CD8-positive, alpha-beta memory T cell (primary cell): ENCODE data around the gene TMEM98. TPM values are rescaled to one million over a fixed set of nuclear protein-coding genes. Genes with fewer than 3 reads are reported as not detected.
A peak's percentile ranks its signal among the peaks of the same experiment; 100 is the strongest.
"Not testable (repeated sequence)": the region's sequence is repeated elsewhere in the genome, so short reads cannot be mapped to it uniquely, and the experiment has no call there.

ENCODE experiments used
- CTCF ChIA-PET: fragments of 350-600 bp; sonication (Branson Sonifier 250); formaldehyde crosslinking; loops from one replicate; lab custom pipeline; 2021; ENCODE audit warnings: antibody characterized with exemption; lab: Charles Lee
- POLR2A ChIA-PET: fragments of 350-600 bp; sonication (Branson Sonifier 250); formaldehyde crosslinking; loops from one replicate; lab custom pipeline; 2021; ENCODE audit warnings: antibody characterized with exemption; lab: Charles Lee
- DNase-seq, 5 donors: peaks; one replicate each; pipeline versions ENCODE4 v3.0.0 to v3.0.0-alpha.2; 2020 to 2022; ENCODE audit warnings: mixed read lengths in 1 of 5
- H3K27ac ChIP-seq: one replicate; pipeline ENCODE4 v1.7.0; 2013; ENCODE audit warnings: low read depth, mild to moderate bottlenecking, low read length, moderate library complexity
- H3K27me3 ChIP-seq: 2 replicates; pipeline ENCODE4 v1.7.0; 2013; ENCODE audit warnings: low read length, mild to moderate bottlenecking; ENCODE audit not compliant: insufficient read depth, poor library complexity, severe bottlenecking
- H3K36me3 ChIP-seq: 2 replicates; pipeline ENCODE4 v1.7.0; 2013; ENCODE audit warnings: mild to moderate bottlenecking, low read length, moderate library complexity; ENCODE audit not compliant: insufficient read depth
- H3K4me1 ChIP-seq: 2 replicates; pipeline ENCODE4 v1.7.0; 2013; ENCODE audit warnings: mild to moderate bottlenecking, low read length, moderate library complexity; ENCODE audit not compliant: insufficient read depth
- H3K4me3 ChIP-seq: 2 replicates; pipeline ENCODE4 v1.7.0; 2013; ENCODE audit warnings: mild to moderate bottlenecking, low read length
- H3K9me3 ChIP-seq: 2 replicates; pipeline ENCODE4 v1.7.0; 2013; ENCODE audit warnings: mild to moderate bottlenecking, low read length
- H3K27ac Mint-ChIP-seq, 8 donors: one replicate each; pipeline ENCODE4 v1.8.0; 2020 to 2021; ENCODE audit warnings: mixed read lengths in 8 of 8, mild to moderate bottlenecking in 6 of 8, inconsistent platforms in 3 of 8, moderate library complexity in 3 of 8
- H3K27me3 Mint-ChIP-seq, 2 donors: one replicate each; pipeline ENCODE4 v1.8.0; 2020 to 2021; ENCODE audit warnings: mixed read lengths in 2 of 2, mild to moderate bottlenecking in 1 of 2, moderate library complexity in 1 of 2
- H3K36me3 Mint-ChIP-seq, 3 donors: one replicate each; pipeline ENCODE4 v1.8.0; 2020 to 2021; ENCODE audit warnings: mixed read lengths in 3 of 3, inconsistent platforms in 1 of 3, mild to moderate bottlenecking in 1 of 3
- H3K4me1 Mint-ChIP-seq, 3 donors: one replicate each; pipeline ENCODE4 v1.8.0; 2020 to 2021; ENCODE audit warnings: mixed read lengths in 3 of 3, inconsistent platforms in 1 of 3, mild to moderate bottlenecking in 1 of 3
- H3K4me3 Mint-ChIP-seq, 7 donors: one replicate each; pipeline ENCODE4 v1.8.0; 2020 to 2021; ENCODE audit warnings: mixed read lengths in 7 of 7, mild to moderate bottlenecking in 6 of 7, moderate library complexity in 4 of 7, inconsistent platforms in 2 of 7
- H3K9me3 Mint-ChIP-seq, 5 donors: one replicate each; pipeline ENCODE4 v1.8.0; 2020 to 2022; ENCODE audit warnings: mixed read lengths in 5 of 5, mild to moderate bottlenecking in 3 of 5, moderate library complexity in 2 of 5, inconsistent platforms in 1 of 5
- polyA plus RNA-seq: library from polyadenylated mRNA; unstranded; fragments of 300-500 nt; fragmentation: Illumina TruSeq; gene quantifications from one replicate; pipeline ENCODE4 v1.2.3, GENCODE V29; 2021
- total RNA-seq, 2 experiments: library from RNA; stranded (reverse); gene quantifications; one replicate each; pipeline ENCODE4 v1.2.3, GENCODE V29; 2021

Gene TMEM98
- total and polyA plus RNA-seq, 3 experiments from 2014 or later, result 0.22 to 0.26 TPM; not detected in 1

GRCh38 chr17:32976131-32976530 lies 48.2 kb downstream of the TMEM98 start:
- Mint-ChIP-seq H3K4me3 (no peak overlapping the region), H3K4me1 (peaks cover 0 to 3% (median 1%) of the 10 kb centered on the region in 3 donors), H3K27ac (no peak overlapping the region), H3K9me3 (no peaks in the 10 kb centered on the region), H3K27me3 (peaks cover 0 to 10% of the 10 kb centered on the region in 2 donors), H3K36me3 (no peaks in the 10 kb centered on the region)
- Histone ChIP-seq H3K36me3 (no peaks in the 10 kb centered on the region), H3K9me3 (no peaks in the 10 kb centered on the region), H3K4me3 (no peak overlapping the region), H3K4me1 (no peaks in the 10 kb centered on the region), H3K27ac (no peak overlapping the region), H3K27me3 (no peaks in the 10 kb centered on the region)
- ChIA-PET CTCF (no interaction called here), POLR2A (no interaction called here)
- no peak for DNase-seq

- Histone ChIP-seq H3K27me3 (no peaks in the 10 kb centered on the region), H3K36me3 (no peaks in the 10 kb centered on the region), H3K9me3 (no peaks in the 10 kb centered on the region), H3K4me1 (no peaks in the 10 kb centered on the region), H3K27ac (no peak overlapping the region), H3K4me3 (no peak overlapping the region)
- no peak overlapping the region for H3K4me3 Mint-ChIP-seq
- no peak for DNase-seq
- no peak overlapping the region for H3K27ac Mint-ChIP-seq
- peaks cover 0 to under 1% (median 0%) of the 10 kb centered on the region in 5 donors for H3K9me3 Mint-ChIP-seq
- H3K36me3 Mint-ChIP-seq, result no peaks in the 10 kb centered on the region
- peaks cover 0 to 13% of the 10 kb centered on the region in 2 donors for H3K27me3 Mint-ChIP-seq
- H3K4me1 Mint-ChIP-seq, result no peaks in the 10 kb centered on the region
- POLR2A ChIA-PET, result no interaction called here
- CTCF ChIA-PET, result no interaction called here
These were observed 48.7 kb downstream of the TMEM98 start for GRCh38 chr17:32976605-32977004.

DNA sequence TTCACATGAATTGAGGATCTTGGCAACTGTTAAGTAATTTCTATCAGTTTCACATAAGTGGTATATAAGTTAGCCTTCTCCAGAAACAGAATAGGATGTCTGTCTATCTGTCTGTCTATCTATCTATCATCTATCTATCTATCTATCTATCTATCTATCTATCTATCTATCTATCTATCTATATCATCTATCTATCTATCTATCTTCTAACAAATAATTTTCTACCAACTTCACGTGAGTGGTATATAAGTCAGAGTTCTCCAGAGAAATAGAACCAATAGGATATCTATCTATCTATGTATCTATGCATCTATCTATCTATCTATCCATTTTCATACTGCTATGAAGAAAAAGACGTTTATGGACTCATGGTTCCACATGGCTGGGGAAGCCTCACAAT lies 52.3 kb downstream of the TMEM98 start:
- Histone ChIP-seq H3K27me3 (no peaks in the 10 kb centered on the region), H3K27ac (no peak overlapping the region), H3K9me3 (no peaks in the 10 kb centered on the region), H3K4me1 (no peaks in the 10 kb centered on the region), H3K4me3 (no peak overlapping the region), H3K36me3 (no peaks in the 10 kb centered on the region)
- no peak for DNase-seq
- Mint-ChIP-seq H3K9me3 (peaks cover 0 to 11% (median 7%) of the 10 kb centered on the region in 5 donors), H3K27me3 (peaks cover 6 to 40% of the 10 kb centered on the region in 2 donors), H3K4me1 (no peaks in the 10 kb centered on the region), H3K36me3 (peaks cover 0 to 6% (median 2%) of the 10 kb centered on the region in 3 donors), H3K27ac (no peak overlapping the region), H3K4me3 (no peak overlapping the region)
- CTCF ChIA-PET, result no interaction called here
- POLR2A ChIA-PET, result no interaction called here

DNA sequence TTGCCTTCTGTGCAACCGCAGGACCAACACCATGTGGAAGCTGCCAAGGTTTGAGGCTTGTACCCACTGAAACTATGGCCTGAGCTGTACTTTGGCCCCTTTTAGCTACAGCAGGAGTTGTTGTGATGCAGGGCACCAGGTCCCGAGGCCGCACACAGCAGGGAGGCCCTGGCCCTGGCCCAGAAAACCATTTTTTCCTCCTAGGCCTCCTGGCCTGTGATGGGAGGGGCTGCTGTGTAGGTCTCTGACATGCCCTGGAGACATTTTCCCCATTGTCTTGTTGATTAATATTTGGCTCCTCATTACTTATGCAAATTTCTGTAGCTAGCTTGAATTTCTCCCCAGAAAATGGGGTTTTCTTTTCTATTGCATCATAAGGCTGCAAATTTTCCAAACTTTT lies 53.7 kb downstream of the TMEM98 start:
- H3K27me3 ChIP-seq, CTCF ChIA-PET, H3K4me1 Mint-ChIP-seq, H3K36me3 Mint-ChIP-seq, H3K9me3 ChIP-seq, H3K27ac ChIP-seq, DNase-seq, H3K4me1 ChIP-seq, H3K4me3 ChIP-seq, H3K27ac Mint-ChIP-seq, H3K36me3 ChIP-seq, POLR2A ChIA-PET, H3K4me3 Mint-ChIP-seq: not testable (repeated sequence)
- Mint-ChIP-seq H3K27me3 (peaks cover 6 to 42% of the 10 kb centered on the region in 2 donors), H3K9me3 (peaks cover 0 to 11% (median 7%) of the 10 kb centered on the region in 5 donors)

DNA sequence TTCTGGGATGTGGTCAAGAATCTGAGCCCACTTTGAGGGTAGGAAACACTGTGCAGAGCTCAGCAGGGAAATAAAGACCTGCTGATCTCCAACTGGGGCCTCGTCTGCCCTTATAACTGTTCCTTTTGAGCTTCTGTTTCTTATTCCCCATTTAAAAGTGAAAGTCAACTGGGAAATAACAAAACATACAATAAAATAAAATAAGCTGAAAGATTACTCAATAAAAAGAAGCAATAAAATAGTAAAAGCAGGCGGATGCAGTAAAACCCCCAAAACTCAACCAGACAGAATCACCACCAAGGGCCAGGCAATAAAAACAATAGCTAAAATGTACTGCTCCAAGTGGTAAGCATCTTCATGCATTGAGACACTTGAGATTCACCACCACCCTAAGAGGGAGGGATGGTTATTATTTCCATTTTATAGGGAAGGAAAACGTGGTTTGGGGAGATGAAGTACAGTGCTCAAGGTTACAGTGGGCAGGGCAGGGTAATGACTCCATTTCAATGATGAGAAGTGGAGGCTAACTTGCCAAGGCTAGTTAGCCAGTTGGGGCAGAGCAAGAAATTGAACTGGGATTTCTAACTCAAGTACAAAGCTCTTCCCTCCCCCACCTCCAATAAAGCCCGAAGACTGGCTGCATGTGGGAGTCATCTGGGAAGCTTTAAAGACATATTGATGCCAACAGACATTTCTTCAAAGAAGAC lies 57.2 kb downstream of the TMEM98 start:
- Mint-ChIP-seq H3K9me3 (peaks cover 4 to 22% (median 19%) of the 10 kb centered on the region in 5 donors), H3K27me3 (peaks cover 10 to 40% of the 10 kb centered on the region in 2 donors), H3K4me1 (no peaks in the 10 kb centered on the region), H3K4me3 (no peak overlapping the region), H3K36me3 (peaks cover 0 to 11% (median 4%) of the 10 kb centered on the region in 3 donors), H3K27ac (no peak overlapping the region)
- H3K27ac ChIP-seq, result no peak overlapping the region
- H3K4me1 ChIP-seq, result no peaks in the 10 kb centered on the region
- ChIA-PET POLR2A (no interaction called here), CTCF (interaction anchor here (0.6 to 1.4 kb wide), 2 partner anchors 11 to 13 kb away, joined by 3 to 6 read pairs; no protein-coding TSS in a partner anchor)
- no peaks in the 10 kb centered on the region for H3K9me3 ChIP-seq
- H3K4me3 ChIP-seq, result no peak overlapping the region
- no peaks in the 10 kb centered on the region for H3K36me3 ChIP-seq
- H3K27me3 ChIP-seq, result no peaks in the 10 kb centered on the region
- DNase-seq, result no peak

- H3K4me1 ChIP-seq, H3K36me3 ChIP-seq, DNase-seq, H3K4me3 ChIP-seq, H3K9me3 ChIP-seq, POLR2A ChIA-PET, H3K27ac Mint-ChIP-seq, H3K27me3 ChIP-seq, H3K27ac ChIP-seq, H3K4me3 Mint-ChIP-seq, H3K36me3 Mint-ChIP-seq, H3K4me1 Mint-ChIP-seq: not testable (repeated sequence)
- CTCF ChIA-PET, result interaction anchor here (1.5 kb wide), 1 partner anchor 11 kb away, joined by 5 read pairs; no protein-coding TSS in a partner anchor
- peaks cover 7 to 27% of the 10 kb centered on the region in 2 donors for H3K27me3 Mint-ChIP-seq
- peaks cover 4 to 18% (median 11%) of the 10 kb centered on the region in 5 donors for H3K9me3 Mint-ChIP-seq
These were observed 59.5 kb downstream of the TMEM98 start for GRCh38 chr17:32987453-32987805.

DNA sequence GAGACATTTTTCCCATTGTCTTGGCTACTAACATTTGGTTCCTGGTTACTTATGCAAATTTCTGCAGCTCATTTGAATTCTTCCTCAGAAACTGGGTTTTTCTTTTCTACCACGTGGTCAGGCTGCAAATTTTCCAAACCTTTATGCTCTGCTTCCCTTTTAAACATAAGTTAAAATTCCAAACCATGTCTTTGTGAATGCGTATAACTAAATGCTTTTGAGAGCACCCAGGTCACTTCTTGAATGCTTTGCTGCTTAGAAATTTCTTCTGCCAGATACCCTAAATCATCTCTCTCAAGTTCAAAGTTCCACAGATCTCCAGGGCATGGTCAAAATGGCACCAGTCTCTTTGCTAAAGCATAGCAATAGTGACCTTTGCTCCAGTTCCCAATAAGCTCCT lies 59.9 kb downstream of the TMEM98 start:
- H3K4me1 Mint-ChIP-seq, DNase-seq, H3K4me3 Mint-ChIP-seq, H3K4me1 ChIP-seq, H3K36me3 ChIP-seq, H3K9me3 ChIP-seq, H3K4me3 ChIP-seq, POLR2A ChIA-PET, H3K36me3 Mint-ChIP-seq, H3K27me3 ChIP-seq, H3K27ac ChIP-seq: not testable (repeated sequence)
- Mint-ChIP-seq H3K9me3 (peaks cover 4 to 15% (median 11%) of the 10 kb centered on the region in 5 donors), H3K27ac (peak overlapping the region in 1 of 8 donors; percentile 30), H3K27me3 (peaks cover 7 to 23% of the 10 kb centered on the region in 2 donors)
- CTCF ChIA-PET, result interaction anchor here (1.5 kb wide), 1 partner anchor 11 kb away, joined by 5 read pairs; no protein-coding TSS in a partner anchor

DNA sequence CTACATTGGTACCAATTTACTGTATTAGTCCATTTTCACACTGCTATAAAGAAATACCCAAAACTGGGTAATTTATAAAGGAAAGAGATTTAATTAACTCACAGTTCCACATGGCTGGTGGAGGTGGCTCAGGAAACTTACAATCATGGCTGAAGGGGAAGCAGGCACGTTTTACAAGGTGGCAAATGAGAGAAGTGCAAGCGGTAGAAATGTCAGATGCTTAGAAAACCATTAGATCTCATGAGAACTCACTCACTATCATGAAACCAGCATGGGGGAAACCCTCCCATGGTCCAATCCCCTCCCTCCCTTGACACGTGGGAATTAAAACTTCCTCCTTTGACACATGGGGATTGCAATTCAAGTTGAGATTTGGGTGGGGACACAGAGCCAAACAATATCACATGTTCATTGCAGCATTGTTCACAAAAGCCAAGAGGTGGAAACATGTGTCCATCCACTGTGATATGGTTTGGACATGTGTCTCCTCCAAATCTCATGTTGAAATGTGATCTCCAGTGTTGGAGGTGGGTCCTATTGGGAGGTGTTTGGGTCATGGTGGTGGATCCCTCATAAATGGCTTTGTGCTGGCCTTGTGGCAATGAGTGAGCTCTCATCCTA lies 60.6 kb downstream of the TMEM98 start:
- Histone ChIP-seq H3K36me3 (no peaks in the 10 kb centered on the region), H3K4me1 (no peaks in the 10 kb centered on the region), H3K9me3 (no peaks in the 10 kb centered on the region), H3K4me3 (no peak overlapping the region), H3K27me3 (no peaks in the 10 kb centered on the region), H3K27ac (no peak overlapping the region)
- Mint-ChIP-seq H3K9me3 (peaks cover 4 to 15% (median 11%) of the 10 kb centered on the region in 5 donors), H3K4me1 (no peaks in the 10 kb centered on the region), H3K36me3 (peaks cover 0 to 5% (median 4%) of the 10 kb centered on the region in 3 donors), H3K4me3 (no peak overlapping the region), H3K27ac (no peak overlapping the region), H3K27me3 (peaks cover 7 to 22% of the 10 kb centered on the region in 2 donors)
- ChIA-PET CTCF (no interaction called here), POLR2A (no interaction called here)
- DNase-seq, result no peak
